ENCODE results near the gene RAD51AP1.

- TF ChIP-seq CTCF (IDR thresholded peaks at IDR 0.05; ENCODE audit: extremely low read depth in 1 of 2, insufficient read depth in 1 of 2, low read depth in 1 of 2, low read length in 2 of 2): no peak
- no peak for TF ChIP-seq POLR2A (IDR thresholded peaks at IDR 0.05; ENCODE audit: low read depth, low read length)
- no peak for TF ChIP-seq POLR2AphosphoS5 (IDR thresholded peaks at IDR 0.05; ENCODE audit: insufficient read depth, low read depth, low read length)
- no peak for TF ChIP-seq GATA2 (IDR thresholded peaks at IDR 0.05; ENCODE audit: insufficient read depth, insufficient read length, low read depth, low read length)
- no peak for TF ChIP-seq EZH2 (IDR thresholded peaks at IDR 0.05; ENCODE audit: borderline replicate concordance, low read depth, low read length, severe bottlenecking)
- TF ChIP-seq MAX (IDR thresholded peaks at IDR 0.05; ENCODE audit: insufficient read depth, insufficient read length): no peak
- TF ChIP-seq FOS (IDR thresholded peaks at IDR 0.05; ENCODE audit: borderline replicate concordance, insufficient read depth, low read length): no peak
- no peak for TF ChIP-seq MYC (IDR thresholded peaks at IDR 0.05; ENCODE audit: low read depth, low read length)
Observed at GRCh38 chr12:4506430-4506829, 32.3 kb upstream of the RAD51AP1 start.

All from endothelial cell of umbilical vein (primary cell).